Measurements from ENCODE around the gene LBX2.
A peak's percentile ranks its signal among the peaks of the same experiment; 100 is the strongest.
"Not testable (repeated sequence)": the region's sequence is repeated elsewhere in the genome, so short reads cannot be mapped to it uniquely, and the experiment has no call there.

The LBX2 gene

DNA sequence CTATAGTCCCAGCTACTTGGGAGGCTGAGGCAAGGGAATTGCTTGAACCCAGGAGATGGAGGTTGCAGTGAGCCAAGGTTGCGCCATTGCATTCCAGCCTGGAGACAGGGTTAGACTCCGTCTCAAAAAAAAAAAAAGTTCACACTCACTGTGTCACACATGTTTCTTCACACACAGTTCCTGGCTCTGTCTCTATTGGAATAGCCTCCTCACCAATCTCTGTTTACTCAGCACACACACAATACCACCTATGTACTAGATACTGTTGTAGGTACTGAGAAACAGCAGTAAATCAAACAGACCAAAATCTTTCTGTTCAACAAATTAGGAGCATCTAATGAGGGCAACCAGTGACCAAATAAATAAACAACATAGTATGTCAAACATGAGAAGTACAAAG, 13.3 kb downstream of the LBX2 start:
- DNase-seq (ENCODE audit: low read depth in 2 of 3, low spot score in 2 of 3), result no peak

- DNase-seq (ENCODE audit: low read depth in 2 of 3, low spot score in 2 of 3), result not testable (repeated sequence)
Measured at GRCh38 chr2:74483675-74484164, 15.7 kb downstream of the LBX2 start.

- DNase-seq (ENCODE audit: low read depth in 2 of 3, low spot score in 2 of 3), result peak; percentile 74 to 83 (median 77)
Measured at GRCh38 chr2:74482801-74483674, 16.4 kb downstream of the LBX2 start, which contains the start of the genes CCDC142 and TTC31. TSS of gene CCDC142 (minus strand) at chr2:74482998. CDS start at chr2:74482837, 161 bp downstream. TSS of gene TTC31 (plus strand) at chr2:74483081. CDS start at chr2:74483096, 15 bp downstream.

- DNase-seq (ENCODE audit: low read depth in 2 of 3, low spot score in 2 of 3), result no peak
Measured at GRCh38 chr2:74481961-74482800, 17.2 kb downstream of the LBX2 start.

DNA sequence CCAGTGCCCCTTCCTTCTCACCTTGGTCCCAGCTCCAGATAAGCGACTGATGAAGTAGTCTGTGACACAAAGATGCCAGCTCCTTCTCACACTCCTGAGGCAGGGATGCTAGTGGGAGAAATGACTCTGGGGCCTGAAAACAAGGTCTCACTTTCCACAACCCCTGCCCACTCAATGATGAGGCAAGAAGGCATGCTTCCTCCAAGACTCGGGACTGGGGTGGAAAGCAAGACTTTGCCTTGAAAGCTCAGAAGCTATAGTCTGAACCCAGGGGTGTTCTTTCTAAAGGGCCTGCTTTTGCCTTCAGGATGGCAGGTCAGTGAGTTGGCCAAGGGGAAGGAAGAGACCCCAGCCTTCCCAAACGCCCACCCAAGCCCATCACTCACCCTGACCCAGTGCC, 18.0 kb downstream of the LBX2 start:
- DNase-seq (ENCODE audit: low read depth in 2 of 3, low spot score in 2 of 3), result no peak

GRCh38 chr2:74474899-74475298, 24.5 kb downstream of the LBX2 start:
- no peak for DNase-seq (ENCODE audit: low read depth in 2 of 3, low spot score in 2 of 3)

GRCh38 chr2:74474481-74474880, 24.9 kb downstream of the LBX2 start:
- DNase-seq (ENCODE audit: low read depth in 2 of 3, low spot score in 2 of 3), result no peak

GRCh38 chr2:74472945-74473258, 26.5 kb downstream of the LBX2 start:
- DNase-seq (ENCODE audit: low read depth in 2 of 3, low spot score in 2 of 3), result no peak

GRCh38 chr2:74472086-74472944, 27.1 kb downstream of the LBX2 start, which contains the start of gene MRPL53:
TSS of gene MRPL53 (minus strand) at chr2:74472680. CDS start at chr2:74472660, 20 bp downstream.
- DNase-seq (ENCODE audit: low read depth in 2 of 3, low spot score in 2 of 3), result peak; percentile 86 to 98 (median 92)

DNA sequence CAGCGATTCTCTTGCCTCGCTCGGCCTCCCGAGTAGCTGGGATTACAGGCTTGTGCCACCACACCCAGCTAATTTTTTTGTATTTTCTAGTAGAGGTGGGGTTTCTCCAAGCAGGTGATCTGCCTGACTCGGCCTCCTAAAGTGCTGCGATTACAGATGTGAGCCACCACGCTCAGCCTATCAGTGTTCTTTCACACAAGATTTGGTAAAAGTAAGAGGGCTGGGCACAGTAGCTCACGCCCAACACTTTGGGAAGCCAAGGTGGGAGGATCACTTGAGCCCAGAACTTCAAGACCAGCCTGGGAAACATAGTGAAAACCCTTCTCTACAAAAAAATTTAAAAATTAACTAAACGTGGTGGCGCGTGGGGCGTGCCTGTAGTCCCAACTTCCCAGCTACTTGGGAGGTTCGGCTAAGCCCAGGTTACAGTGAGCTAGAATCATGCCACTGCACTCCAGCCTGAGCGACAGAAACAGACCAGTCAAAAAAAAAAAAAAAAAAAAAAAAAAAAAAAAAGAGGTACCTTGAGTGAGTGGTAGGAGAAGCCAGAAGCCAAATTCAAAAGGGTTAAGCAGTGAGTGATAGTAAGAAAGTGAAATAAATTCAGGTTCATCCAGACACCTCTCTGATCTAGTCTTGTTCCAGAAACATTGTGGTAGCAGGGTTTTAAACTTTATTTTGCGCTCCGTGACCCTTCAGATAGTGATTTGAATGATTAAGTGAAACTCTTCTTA, 27.9 kb downstream of the LBX2 start:
- no peak for DNase-seq (ENCODE audit: low read depth in 2 of 3, low spot score in 2 of 3)

DNA sequence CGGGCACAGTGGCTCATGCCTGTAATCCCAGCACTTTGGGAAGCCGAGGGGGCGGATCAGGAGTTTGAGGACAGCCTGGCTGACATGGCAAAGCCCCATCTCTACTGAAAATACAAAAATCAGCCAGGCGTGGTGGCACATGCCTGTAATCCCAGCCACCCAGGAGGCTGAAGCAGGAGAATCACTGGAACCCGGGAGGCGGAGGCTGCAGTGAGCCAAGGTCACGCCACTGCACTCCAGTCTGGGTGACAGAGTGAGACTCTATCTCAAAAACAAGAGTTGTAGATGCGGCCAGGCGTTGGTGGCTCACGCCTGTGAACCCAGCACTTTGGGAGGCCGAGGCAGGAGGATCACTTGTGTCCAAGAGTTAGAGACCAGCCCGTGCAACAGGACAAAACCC, 28.7 kb downstream of the LBX2 start:
- not testable (repeated sequence) for DNase-seq (ENCODE audit: low read depth in 2 of 3, low spot score in 2 of 3)

DNA sequence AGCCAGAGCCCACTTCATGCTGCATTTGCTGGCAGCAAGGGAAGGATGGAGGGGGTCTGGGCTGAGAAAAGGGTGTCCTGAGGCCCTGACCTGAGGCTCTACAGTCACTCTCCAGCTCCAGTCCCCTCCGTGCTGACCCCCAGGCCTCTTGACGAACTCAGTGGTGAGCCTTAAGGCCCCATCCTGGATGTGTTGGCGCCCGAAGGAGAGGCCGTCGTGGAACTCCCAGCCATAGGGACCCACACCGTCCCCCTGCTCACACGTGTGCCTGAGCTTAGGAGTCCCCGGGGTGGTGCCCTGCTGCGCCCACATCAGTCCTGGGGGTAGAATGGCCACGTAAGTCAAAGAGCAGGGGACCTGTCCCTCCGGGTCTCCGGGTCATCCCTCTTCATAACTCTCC, 35.0 kb downstream of the LBX2 start:
- no peak for DNase-seq (ENCODE audit: low read depth in 2 of 3, low spot score in 2 of 3)

GRCh38 chr2:74462786-74463105, 36.7 kb downstream of the LBX2 start:
- no peak for DNase-seq (ENCODE audit: low read depth in 2 of 3, low spot score in 2 of 3)

DNA sequence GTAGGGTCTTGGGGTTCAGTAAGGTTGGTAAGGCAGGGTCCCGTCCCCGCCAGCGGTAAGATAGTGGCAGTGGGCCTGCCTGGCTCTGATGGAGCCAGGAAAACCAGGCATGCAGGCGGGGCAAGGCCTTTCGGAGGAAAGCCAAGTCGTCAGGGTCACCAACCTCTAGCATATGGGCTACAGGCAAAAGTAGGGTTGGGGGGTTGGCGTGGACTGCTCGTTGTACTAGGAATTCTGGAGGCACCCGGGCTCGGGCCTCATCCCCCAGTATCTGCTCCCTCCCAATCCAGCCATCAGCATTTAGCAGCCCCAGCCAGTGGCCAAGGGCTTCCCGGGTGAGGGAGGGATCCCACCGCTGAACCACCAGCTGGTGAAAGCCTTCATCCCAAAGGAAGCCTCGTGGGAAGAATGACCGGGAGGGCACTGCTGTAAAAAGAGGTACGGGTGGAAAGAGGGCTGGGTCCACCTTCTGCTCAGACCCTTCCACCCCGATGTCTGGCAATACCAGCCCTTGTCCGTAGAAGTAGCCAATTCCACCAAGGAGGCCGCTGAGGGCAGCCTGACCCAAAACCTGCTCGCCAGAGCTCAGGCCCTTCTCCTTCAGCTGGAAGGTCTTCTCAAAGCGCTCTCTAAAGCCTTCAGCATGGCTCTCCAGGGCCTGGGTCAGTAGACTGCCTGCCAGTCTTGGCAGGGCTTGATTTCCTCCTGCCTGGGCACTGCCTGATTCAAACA, 37.2 kb downstream of the LBX2 start:
- DNase-seq (ENCODE audit: low read depth in 2 of 3, low spot score in 2 of 3), result no peak

- no peak for DNase-seq (ENCODE audit: low read depth in 2 of 3, low spot score in 2 of 3)
Measured at GRCh38 chr2:74461187-74462053, 38.0 kb downstream of the LBX2 start.

DNA sequence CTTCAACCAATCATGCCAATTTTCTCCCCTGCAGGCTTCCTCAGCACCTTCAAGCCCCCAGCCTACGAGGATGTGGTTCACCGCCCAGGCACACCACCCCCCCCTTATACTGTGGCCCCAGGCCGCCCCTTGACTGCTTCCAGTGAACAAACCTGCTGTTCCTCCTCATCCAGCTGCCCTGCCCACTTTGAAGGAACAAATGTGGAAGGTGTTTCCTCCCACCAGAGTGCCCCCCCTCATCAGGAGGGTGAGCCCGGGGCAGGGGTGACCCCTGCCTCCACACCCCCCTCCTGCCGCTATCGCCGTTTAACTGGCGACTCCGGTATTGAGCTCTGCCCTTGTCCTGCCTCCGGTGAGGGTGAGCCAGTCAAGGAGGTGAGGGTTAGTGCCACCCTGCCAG, 39.2 kb downstream of the LBX2 start:
- not testable (repeated sequence) for DNase-seq (ENCODE audit: low read depth in 2 of 3, low spot score in 2 of 3)

DNA sequence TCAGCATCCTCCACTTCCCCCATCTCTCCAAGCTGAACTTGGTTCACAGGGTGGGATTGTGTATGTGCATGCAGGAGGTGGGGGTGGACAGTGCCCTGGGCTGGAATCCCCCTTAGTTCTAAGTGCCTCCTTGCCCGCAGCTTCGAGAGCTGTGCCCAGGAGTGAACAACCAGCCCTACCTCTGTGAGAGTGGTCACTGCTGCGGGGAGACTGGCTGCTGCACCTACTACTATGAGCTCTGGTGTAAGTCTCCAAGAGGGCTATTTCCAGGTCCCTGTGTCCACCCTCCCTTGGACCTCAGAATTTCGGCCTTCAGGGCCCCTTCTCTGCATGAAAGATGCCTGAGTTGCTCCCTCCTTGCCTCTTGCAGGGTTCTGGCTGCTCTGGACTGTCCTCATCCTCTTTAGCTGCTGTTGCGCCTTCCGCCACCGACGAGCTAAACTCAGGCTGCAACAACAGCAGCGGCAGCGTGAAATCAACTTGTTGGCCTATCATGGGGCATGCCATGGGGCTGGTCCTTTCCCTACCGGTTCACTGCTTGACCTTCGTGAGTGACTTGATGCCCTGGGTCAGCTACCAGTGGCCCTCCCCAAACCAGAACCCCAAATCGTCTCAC, 39.8 kb downstream of the LBX2 start:
- not testable (repeated sequence) for DNase-seq (ENCODE audit: low read depth in 2 of 3, low spot score in 2 of 3)

DNA sequence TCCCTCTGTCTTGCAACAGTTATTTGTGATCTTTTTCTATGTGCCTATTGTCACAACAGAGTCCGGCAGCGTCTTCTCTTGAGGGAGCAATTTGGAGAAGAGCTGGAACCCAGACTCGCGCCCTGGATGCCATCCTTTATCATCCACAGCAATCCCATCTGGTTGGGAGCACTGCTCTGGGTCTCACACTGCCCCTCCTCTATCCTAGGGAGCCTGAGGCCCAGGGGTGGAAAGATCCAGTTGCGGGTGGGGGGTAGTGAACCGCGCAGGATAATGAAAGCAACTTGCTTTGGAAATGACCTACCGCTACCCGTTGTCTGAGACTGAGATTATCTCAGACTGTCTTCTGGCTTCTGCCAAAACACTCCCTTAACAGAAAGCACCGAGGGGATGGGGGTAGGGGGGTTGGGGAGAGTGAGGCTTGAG, 40.5 kb downstream of the LBX2 start:
- no peak for DNase-seq (ENCODE audit: low read depth in 2 of 3, low spot score in 2 of 3)
